Brain microvascular endothelial cell (primary cell): Measurements from ENCODE around the gene UBE2H.

Experiments used
- DNase-seq: peaks from one replicate; pipeline ENCODE4 v3.0.0-alpha.2; 2020
- H3K27ac ChIP-seq: fragments of 250-450 bp; sonication (Bioruptor Pico); 2 replicates; pipeline ENCODE4 v1.5.1; 2020; ENCODE audit warnings: mild to moderate bottlenecking, moderate library complexity
- H3K27me3 ChIP-seq: fragments of 250-450 bp; sonication (Bioruptor Pico); replicated peaks from 2 replicates; pipeline ENCODE4 v1.5.1; 2020; ENCODE audit warnings: mild to moderate bottlenecking
- H3K36me3 ChIP-seq: fragments of 250-450 bp; sonication (Bioruptor Pico); replicated peaks from 2 replicates; pipeline ENCODE4 v1.5.1; 2020; ENCODE audit warnings: mild to moderate bottlenecking
- H3K4me3 ChIP-seq: 2 replicates; pipeline ENCODE4 v1.5.1; 2011; ENCODE audit warnings: low read depth, mild to moderate bottlenecking, control low read depth, low read length, moderate library complexity
- CTCF ChIP-seq: IDR thresholded peaks from 2 replicates; pipeline ENCODE4 v1.5.1; 2011; ENCODE audit warnings: low read depth, mild to moderate bottlenecking, moderate library complexity, low read length, control low read depth, inconsistent platforms; ENCODE audit errors: missing control alignments
- in situ Hi-C: cut with HindIII; loops from 2 replicates; pipeline ENCODE4 v1.10.0; 2017; ENCODE audit warnings: low sequenced_read_pairs, low pct_ligation_motif_present

UBE2H gene

GRCh38 chr7:129889133-129889844 lies 63.5 kb downstream of the UBE2H start:
- no peak for TF ChIP-seq CTCF
- DNase-seq: no peak
- in situ Hi-C loops: no loop called here
- Histone ChIP-seq H3K36me3 (peaks cover 5% of the 10 kb centered on the region), H3K4me3 (no peak overlapping the region), H3K27me3 (no peaks in the 10 kb centered on the region), H3K27ac (no peak overlapping the region)

- Histone ChIP-seq H3K4me3 (no peak overlapping the region), H3K27ac (no peak overlapping the region), H3K27me3 (no peaks in the 10 kb centered on the region), H3K36me3 (peaks cover 5% of the 10 kb centered on the region)
- no peak for DNase-seq
- in situ Hi-C loops: no loop called here
- TF ChIP-seq CTCF: no peak
These were observed 64.9 kb downstream of the UBE2H start for GRCh38 chr7:129887865-129888264.

- no peaks in the 10 kb centered on the region for H3K27me3 ChIP-seq
- H3K36me3 ChIP-seq: peaks cover 5% of the 10 kb centered on the region
- DNase-seq: no peak
- no peak for TF ChIP-seq CTCF
- in situ Hi-C loops: no loop called here
- H3K27ac ChIP-seq: no peak overlapping the region
- no peak overlapping the region for H3K4me3 ChIP-seq
These were observed 66.0 kb downstream of the UBE2H start for GRCh38 chr7:129886818-129887186.

- H3K27me3 ChIP-seq: no peaks in the 10 kb centered on the region
- DNase-seq: no peak
- no peak for TF ChIP-seq CTCF
- no peak overlapping the region for H3K4me3 ChIP-seq
- in situ Hi-C loops: no loop called here
- H3K27ac ChIP-seq: no peak overlapping the region
- peaks cover 5% of the 10 kb centered on the region for H3K36me3 ChIP-seq
These were observed 66.5 kb downstream of the UBE2H start for GRCh38 chr7:129886167-129886817.

GRCh38 chr7:129884495-129884894 lies 68.3 kb downstream of the UBE2H start:
- TF ChIP-seq CTCF: no peak
- Histone ChIP-seq H3K4me3 (no peak overlapping the region), H3K27me3 (no peaks in the 10 kb centered on the region), H3K27ac (no peak overlapping the region), H3K36me3 (peaks cover 5% of the 10 kb centered on the region)
- no peak for DNase-seq
- in situ Hi-C loops: no loop called here
